Neural crest cell (in vitro differentiated cells): Measurements from ENCODE around the gene SP1. TPM values are rescaled to one million over a fixed set of nuclear protein-coding genes. Genes with fewer than 3 reads are reported as not detected.
"Not testable (repeated sequence)": the region's sequence is repeated elsewhere in the genome, so short reads cannot be mapped to it uniquely, and the experiment has no call there.

Source experiments
- DNase-seq: peaks from one replicate; pipeline ENCODE4 v3.0.0; 2021; ENCODE audit warnings: low read depth, mixed read lengths, low spot score
- H3K27ac Mint-ChIP-seq: one replicate; pipeline ENCODE4 v1.8.0; 2021; ENCODE audit warnings: mild to moderate bottlenecking, mixed read lengths; ENCODE audit not compliant: unreplicated experiment
- H3K27me3 Mint-ChIP-seq: 2 replicates; pipeline ENCODE4 v1.8.0; 2021; ENCODE audit warnings: low read depth, mild to moderate bottlenecking, mixed read lengths
- H3K36me3 Mint-ChIP-seq: 2 replicates; pipeline ENCODE4 v1.8.0; 2021; ENCODE audit warnings: low read depth, mild to moderate bottlenecking, mixed read lengths
- H3K4me1 Mint-ChIP-seq: 2 replicates; pipeline ENCODE4 v1.8.0; 2021; ENCODE audit warnings: mixed read lengths
- H3K4me3 Mint-ChIP-seq: one replicate; pipeline ENCODE4 v1.8.0; 2021; ENCODE audit warnings: mild to moderate bottlenecking, mixed read lengths
- H3K9me3 Mint-ChIP-seq: 2 replicates; pipeline ENCODE4 v1.8.0; 2021; ENCODE audit warnings: mixed read lengths
- total RNA-seq: library from RNA; stranded (reverse); gene quantifications from 2 replicates; pipeline ENCODE4 v1.2.1, GENCODE V29; 2021
- TF ChIP-seq, protein P1 (sequence below): fragments of 200-600 bp; sonication (generic); conservative IDR thresholded peaks from 2 replicates; pipeline ENCODE4 v1.5.0; 2021; ENCODE audit warnings: antibody characterized with exemption, mild to moderate bottlenecking

Gene SP1
- total RNA-seq, 1 donor from 2014 or later = 88.1 TPM

- Mint-ChIP-seq H3K27ac (no peak overlapping the region), H3K4me1 (peaks cover 37% of the 10 kb centered on the region), H3K4me3 (no peak overlapping the region), H3K36me3 (peaks cover 4% of the 10 kb centered on the region), H3K9me3 (no peaks in the 10 kb centered on the region), H3K27me3 (no peaks in the 10 kb centered on the region)
- DNase-seq = no peak
- TF ChIP-seq, protein P1, sequence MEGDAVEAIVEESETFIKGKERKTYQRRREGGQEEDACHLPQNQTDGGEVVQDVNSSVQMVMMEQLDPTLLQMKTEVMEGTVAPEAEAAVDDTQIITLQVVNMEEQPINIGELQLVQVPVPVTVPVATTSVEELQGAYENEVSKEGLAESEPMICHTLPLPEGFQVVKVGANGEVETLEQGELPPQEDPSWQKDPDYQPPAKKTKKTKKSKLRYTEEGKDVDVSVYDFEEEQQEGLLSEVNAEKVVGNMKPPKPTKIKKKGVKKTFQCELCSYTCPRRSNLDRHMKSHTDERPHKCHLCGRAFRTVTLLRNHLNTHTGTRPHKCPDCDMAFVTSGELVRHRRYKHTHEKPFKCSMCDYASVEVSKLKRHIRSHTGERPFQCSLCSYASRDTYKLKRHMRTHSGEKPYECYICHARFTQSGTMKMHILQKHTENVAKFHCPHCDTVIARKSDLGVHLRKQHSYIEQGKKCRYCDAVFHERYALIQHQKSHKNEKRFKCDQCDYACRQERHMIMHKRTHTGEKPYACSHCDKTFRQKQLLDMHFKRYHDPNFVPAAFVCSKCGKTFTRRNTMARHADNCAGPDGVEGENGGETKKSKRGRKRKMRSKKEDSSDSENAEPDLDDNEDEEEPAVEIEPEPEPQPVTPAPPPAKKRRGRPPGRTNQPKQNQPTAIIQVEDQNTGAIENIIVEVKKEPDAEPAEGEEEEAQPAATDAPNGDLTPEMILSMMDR = no peak
These were observed 9.0 kb downstream of the SP1 start for GRCh38 chr12:53388932-53389331.

GRCh38 chr12:53389702-53390101, 9.7 kb downstream of the SP1 start:
- peaks cover 4% of the 10 kb centered on the region for H3K36me3 Mint-ChIP-seq
- TF ChIP-seq, protein P1 = no peak
- DNase-seq = no peak
- peaks cover 37% of the 10 kb centered on the region for H3K4me1 Mint-ChIP-seq
- peak overlapping the region; percentile 39 for H3K4me3 Mint-ChIP-seq
- no peaks in the 10 kb centered on the region for H3K9me3 Mint-ChIP-seq
- H3K27me3 Mint-ChIP-seq = no peaks in the 10 kb centered on the region
- H3K27ac Mint-ChIP-seq = no peak overlapping the region

- no peak for DNase-seq
- no peaks in the 10 kb centered on the region for H3K36me3 Mint-ChIP-seq
- H3K4me1 Mint-ChIP-seq = peaks cover 40% of the 10 kb centered on the region
- no peak overlapping the region for H3K27ac Mint-ChIP-seq
- H3K9me3 Mint-ChIP-seq = no peaks in the 10 kb centered on the region
- TF ChIP-seq, protein P1 = no peak
- H3K27me3 Mint-ChIP-seq = no peaks in the 10 kb centered on the region
- peak overlapping the region; percentile 24 for H3K4me3 Mint-ChIP-seq
These were observed 11.7 kb downstream of the SP1 start for GRCh38 chr12:53391724-53392123.

DNA sequence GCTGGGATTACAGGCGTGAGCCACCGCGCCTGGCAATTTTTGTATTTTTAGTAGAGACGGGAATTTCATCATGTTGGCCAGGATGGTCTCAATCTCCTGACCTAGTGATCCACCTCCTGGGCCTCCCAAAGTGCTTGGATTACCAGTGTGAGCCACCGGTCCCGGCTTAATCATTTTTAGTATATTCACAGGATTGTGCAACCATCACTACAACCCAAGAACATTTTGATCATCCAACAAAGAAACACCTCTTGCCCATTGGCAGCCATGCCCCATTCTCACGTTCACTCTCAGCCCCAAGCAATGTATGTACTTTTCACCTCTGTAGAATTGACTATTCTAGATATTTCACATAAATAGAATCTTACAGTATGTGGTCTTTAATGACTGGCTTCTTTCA, 19.9 kb downstream of the SP1 start:
- Mint-ChIP-seq H3K27me3 (no peaks in the 10 kb centered on the region), H3K4me3 (no peak overlapping the region), H3K36me3 (peaks cover 7% of the 10 kb centered on the region), H3K9me3 (peaks cover 4% of the 10 kb centered on the region), H3K4me1 (peaks cover 24% of the 10 kb centered on the region), H3K27ac (no peak overlapping the region)
- TF ChIP-seq, protein P1 = no peak
- no peak for DNase-seq

DNA sequence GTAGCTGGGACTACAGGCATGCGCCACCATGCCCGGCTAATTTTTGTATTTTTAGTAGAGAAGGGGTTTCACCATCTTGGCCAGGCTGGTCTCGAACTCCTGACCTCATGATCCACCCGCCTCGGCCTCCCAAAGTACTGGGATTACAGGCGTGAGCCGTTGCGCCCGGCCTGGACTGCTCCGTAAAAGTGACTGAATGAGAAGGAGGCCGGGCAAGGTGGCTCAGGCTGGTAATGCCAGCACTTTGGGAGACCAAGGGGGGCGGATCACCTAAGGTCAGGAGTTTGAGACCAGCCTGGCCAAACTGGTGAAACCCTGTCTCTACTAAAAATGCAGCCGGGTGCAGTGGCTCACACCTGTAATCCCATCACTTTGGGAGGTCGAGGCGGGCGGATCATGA, 22.4 kb downstream of the SP1 start:
- not testable (repeated sequence) for DNase-seq, H3K4me3 Mint-ChIP-seq, H3K27ac Mint-ChIP-seq, H3K9me3 Mint-ChIP-seq, H3K27me3 Mint-ChIP-seq
- Mint-ChIP-seq H3K4me1 (peaks cover 11% of the 10 kb centered on the region), H3K36me3 (peaks cover 10% of the 10 kb centered on the region)

GRCh38 chr12:53402871-53403270, 22.9 kb downstream of the SP1 start:
- DNase-seq = no peak
- Mint-ChIP-seq H3K4me1 (peaks cover 7% of the 10 kb centered on the region), H3K4me3 (no peak overlapping the region), H3K9me3 (peaks cover 4% of the 10 kb centered on the region), H3K36me3 (peaks cover 10% of the 10 kb centered on the region), H3K27me3 (no peaks in the 10 kb centered on the region), H3K27ac (no peak overlapping the region)
- TF ChIP-seq, protein P1 = no peak
